PC-9 (cell line): ENCODE measurements around the gene GABRR1. TPM values are rescaled to one million over a fixed set of nuclear protein-coding genes. Genes with fewer than 3 reads are reported as not detected.

ENCODE experiments used
- BruUV-seq: library from RNA; stranded (reverse); fragments of 400-500 nt; replicated peaks from 2 replicates; lab custom pipeline; 2021; lab: Mats Ljungman, UMichigan
- CTCF ChIA-PET: fragments of 300-600 bp; sonication (Branson Sonifier 250); formaldehyde crosslinking; loops from one replicate; lab custom pipeline; 2022; ENCODE audit warnings: antibody characterized with exemption; lab: Charles Lee
- POLR2A ChIA-PET: fragments of 300-600 bp; sonication (Branson Sonifier 250); formaldehyde crosslinking; loops from one replicate; lab custom pipeline; 2022; ENCODE audit warnings: antibody characterized with exemption; ENCODE audit not compliant: unreplicated experiment; lab: Charles Lee
- DNase-seq, 2 experiments: peaks; one replicate each; pipeline versions ENCODE4 v3.0.0 to v3.0.0-alpha.2; 2015 to 2022; ENCODE audit warnings: mixed read lengths in 1 of 2
- H2AFZ ChIP-seq: fragments of 200-600 bp; sonication (generic); 2 replicates; pipeline ENCODE4 v1.8.1; 2017; ENCODE audit warnings: antibody characterized with exemption
- H3F3A ChIP-seq: fragments of 200-600 bp; sonication (generic); 2 replicates; pipeline ENCODE4 v1.8.1; 2017; ENCODE audit warnings: antibody characterized with exemption, mild to moderate bottlenecking, low read depth; ENCODE audit not compliant: insufficient read depth
- H3K27ac ChIP-seq: fragments of 200-600 bp; sonication (generic); 2 replicates; pipeline ENCODE4 v1.6.1; 2016; ENCODE audit warnings: mixed run types
- H3K27me3 ChIP-seq: fragments of 200-600 bp; sonication (generic); 2 replicates; pipeline ENCODE4 v1.6.1; 2016; ENCODE audit warnings: low read depth, mixed run types; ENCODE audit not compliant: insufficient read depth
- H3K36me3 ChIP-seq: fragments of 200-600 bp; sonication (generic); 2 replicates; pipeline ENCODE4 v1.6.1; 2016; ENCODE audit warnings: low read depth, mixed run types
- H3K4me1 ChIP-seq: fragments of 200-600 bp; sonication (generic); replicated peaks from 2 replicates; pipeline ENCODE4 v1.6.1; 2016; ENCODE audit warnings: mixed run types; ENCODE audit not compliant: insufficient read depth
- H3K4me2 ChIP-seq: fragments of 200-600 bp; sonication (generic); 2 replicates; pipeline ENCODE4 v1.6.1; 2017; ENCODE audit warnings: mixed run types
- H3K4me3 ChIP-seq: fragments of 200-600 bp; sonication (generic); 2 replicates; pipeline ENCODE4 v1.6.1; 2016; ENCODE audit warnings: mixed run types
- H3K79me2 ChIP-seq: fragments of 200-600 bp; sonication (generic); 2 replicates; pipeline ENCODE4 v1.6.1; 2017; ENCODE audit warnings: low read depth, mixed run types
- H3K9me2 ChIP-seq: fragments of 200-600 bp; sonication (generic); 2 replicates; pipeline ENCODE4 v1.8.1; 2017; ENCODE audit warnings: mild to moderate bottlenecking; ENCODE audit not compliant: insufficient read depth
- H3K9me3 ChIP-seq: fragments of 200-600 bp; sonication (generic); 2 replicates; pipeline ENCODE4 v1.8.1; 2016; ENCODE audit warnings: low read depth; ENCODE audit not compliant: insufficient read depth
- H4K20me1 ChIP-seq: fragments of 200-600 bp; sonication (generic); 2 replicates; pipeline ENCODE4 v1.8.1; 2017; ENCODE audit not compliant: insufficient read depth
- CTCF ChIP-seq: fragments of 200-600 bp; sonication (generic); conservative IDR thresholded peaks from 2 replicates; pipeline ENCODE4 v1.6.1; 2017; ENCODE audit warnings: mixed run types, antibody characterized with exemption, mild to moderate bottlenecking, moderate library complexity
- EZH2 ChIP-seq: fragments of 200-600 bp; sonication (generic); IDR thresholded peaks from 2 replicates; pipeline ENCODE4 v1.8.0; 2017; ENCODE audit warnings: antibody characterized with exemption, low read depth
- intact Hi-C: fragments of 100-400 bp; cut with micrococcal nuclease; formaldehyde crosslinking; loops from one replicate; pipeline ENCODE4 v1.10.0; 2022; ENCODE audit not compliant: unreplicated experiment
- total RNA-seq: library from RNA; stranded (reverse); gene quantifications from 2 replicates; pipeline ENCODE4 v1.2.3, GENCODE V29; 2021

The GABRR1 gene
- total RNA-seq, 1 experiment from 2014 or later: not detected

GRCh38 chr6:89260310-89260709 lies 43.2 kb upstream of the GABRR1 start:
- Histone ChIP-seq H3K4me1 (no peaks in the 10 kb centered on the region), H3K27ac (no peak overlapping the region), H4K20me1 (no peaks in the 10 kb centered on the region), H3K79me2 (no peaks in the 10 kb centered on the region), H3K36me3 (no peaks in the 10 kb centered on the region), H3K27me3 (no peaks in the 10 kb centered on the region), H3K9me2 (no peaks in the 10 kb centered on the region), H3K9me3 (no peaks in the 10 kb centered on the region), H3K4me2 (no peak overlapping the region), H2AFZ (no peak overlapping the region), H3F3A (no peaks in the 10 kb centered on the region), H3K4me3 (no peak overlapping the region)
- intact Hi-C loops: no loop called here
- POLR2A ChIA-PET: no interaction called here
- no peak for TF ChIP-seq CTCF
- no peak for TF ChIP-seq EZH2
- CTCF ChIA-PET: no interaction called here
- no TSS peak for BruUV-seq
- DNase-seq: no peak

GRCh38 chr6:89258912-89259311 lies 41.8 kb upstream of the GABRR1 start:
- H3K9me2 ChIP-seq: no peaks in the 10 kb centered on the region
- no peaks in the 10 kb centered on the region for H3F3A ChIP-seq
- H2AFZ ChIP-seq: no peak overlapping the region
- H3K9me3 ChIP-seq: no peaks in the 10 kb centered on the region
- H3K4me2 ChIP-seq: no peak overlapping the region
- no peak overlapping the region for H3K4me3 ChIP-seq
- no peaks in the 10 kb centered on the region for H3K36me3 ChIP-seq
- no peak for DNase-seq
- H3K79me2 ChIP-seq: no peaks in the 10 kb centered on the region
- no peak for TF ChIP-seq EZH2
- TF ChIP-seq CTCF: no peak
- no peaks in the 10 kb centered on the region for H4K20me1 ChIP-seq
- intact Hi-C loops: no loop called here
- POLR2A ChIA-PET: no interaction called here
- CTCF ChIA-PET: no interaction called here
- no TSS peak for BruUV-seq
- no peaks in the 10 kb centered on the region for H3K4me1 ChIP-seq
- no peaks in the 10 kb centered on the region for H3K27me3 ChIP-seq
- no peak overlapping the region for H3K27ac ChIP-seq

GRCh38 chr6:89257781-89258180 lies 40.6 kb upstream of the GABRR1 start:
- no TSS peak for BruUV-seq
- Histone ChIP-seq H3F3A (no peaks in the 10 kb centered on the region), H3K27ac (no peak overlapping the region), H3K9me2 (no peaks in the 10 kb centered on the region), H2AFZ (no peak overlapping the region), H3K4me3 (no peak overlapping the region), H4K20me1 (no peaks in the 10 kb centered on the region), H3K9me3 (no peaks in the 10 kb centered on the region), H3K4me2 (no peak overlapping the region), H3K36me3 (no peaks in the 10 kb centered on the region), H3K79me2 (no peaks in the 10 kb centered on the region), H3K4me1 (no peaks in the 10 kb centered on the region), H3K27me3 (no peaks in the 10 kb centered on the region)
- ChIA-PET CTCF (no interaction called here), POLR2A (no interaction called here)
- TF ChIP-seq CTCF: no peak
- intact Hi-C loops: no loop called here
- no peak for DNase-seq
